Naive B cell (primary cell): Measurements from ENCODE around the gene ALG12. TPM values are rescaled to one million over a fixed set of nuclear protein-coding genes. Genes with fewer than 3 reads are reported as not detected.
A peak's percentile ranks its signal among the peaks of the same experiment; 100 is the strongest.

Experiments
- ATAC-seq, 2 donors: fragments of 150-1000 bp; cut with Tn5 transposase; 2 replicates each; pipeline ENCODE4 v1.10.0; 2021; ENCODE audit warnings: low read depth in 2 of 2, mild to moderate bottlenecking in 2 of 2, moderate library complexity in 2 of 2
- DNase-seq: peaks from one replicate; pipeline ENCODE4 v3.0.0; 2022
- H3K27ac Mint-ChIP-seq, 6 donors: one replicate each; pipeline ENCODE4 v1.8.0; 2020 to 2022; ENCODE audit warnings: mild to moderate bottlenecking in 6 of 6, mixed read lengths in 6 of 6, moderate library complexity in 5 of 6, inconsistent platforms in 2 of 6
- H3K27me3 Mint-ChIP-seq, 3 donors: one replicate each; pipeline ENCODE4 v1.8.0; 2021 to 2022; ENCODE audit warnings: mixed read lengths in 3 of 3, mild to moderate bottlenecking in 1 of 3
- H3K36me3 Mint-ChIP-seq, 2 donors: one replicate each; pipeline ENCODE4 v1.8.0; 2020 to 2022; ENCODE audit warnings: mixed read lengths in 2 of 2, inconsistent platforms in 1 of 2, mild to moderate bottlenecking in 1 of 2
- H3K4me1 Mint-ChIP-seq, 3 donors: one replicate each; pipeline ENCODE4 v1.8.0; 2020 to 2022; ENCODE audit warnings: mixed read lengths in 3 of 3, inconsistent platforms in 1 of 3, mild to moderate bottlenecking in 1 of 3, moderate library complexity in 1 of 3
- H3K4me3 Mint-ChIP-seq, 8 donors: one replicate each; pipeline ENCODE4 v1.8.0; 2020 to 2022; ENCODE audit warnings: mild to moderate bottlenecking in 8 of 8, mixed read lengths in 8 of 8, moderate library complexity in 8 of 8, inconsistent platforms in 2 of 8
- H3K9me3 Mint-ChIP-seq, 7 donors: one replicate each; pipeline ENCODE4 v1.8.0; 2020 to 2022; ENCODE audit warnings: mixed read lengths in 7 of 7, mild to moderate bottlenecking in 5 of 7, inconsistent platforms in 2 of 7, moderate library complexity in 1 of 7
- polyA plus RNA-seq, 6 donors: library from polyadenylated mRNA; unstranded; fragments of 300-500 nt; fragmentation: Illumina TruSeq; gene quantifications; one replicate each; pipeline ENCODE4 v1.2.3, GENCODE V29; 2021; ENCODE audit warnings: low read depth in 6 of 6

ALG12 gene
- polyA plus RNA-seq, 6 donors from 2014 or later: 10.1 to 17.5 (median 13.0) TPM

DNA sequence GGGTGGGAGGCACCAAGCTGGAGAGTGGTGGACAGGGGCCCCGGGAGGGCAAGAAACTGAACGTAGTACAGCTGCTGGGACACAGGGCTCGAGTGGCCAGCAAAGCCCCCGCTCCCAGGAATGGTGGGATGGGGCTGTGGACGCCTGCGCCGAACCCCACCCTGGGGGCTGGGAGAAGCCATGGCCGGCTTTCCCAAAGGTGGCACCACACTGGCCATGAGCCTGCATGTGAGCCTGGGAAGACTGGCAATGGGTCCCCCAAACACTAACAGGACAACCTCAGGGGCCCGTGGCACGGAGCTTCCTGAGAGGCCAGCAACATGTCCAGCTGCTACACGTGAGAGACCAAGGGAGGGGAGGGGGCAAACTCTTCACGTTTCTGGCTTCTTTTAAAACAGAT lies 4.0 kb downstream of the ALG12 start:
- ATAC-seq (no peak), DNase-seq (no peak)
- Mint-ChIP-seq H3K27me3 (no peaks in the 10 kb centered on the region), H3K4me3 (peak overlapping the region in 1 of 8 donors; percentile 41), H3K9me3 (no peaks in the 10 kb centered on the region), H3K4me1 (peaks cover 4 to 17% (median 9%) of the 10 kb centered on the region in 3 donors), H3K36me3 (no peaks in the 10 kb centered on the region), H3K27ac (no peak overlapping the region)

DNA sequence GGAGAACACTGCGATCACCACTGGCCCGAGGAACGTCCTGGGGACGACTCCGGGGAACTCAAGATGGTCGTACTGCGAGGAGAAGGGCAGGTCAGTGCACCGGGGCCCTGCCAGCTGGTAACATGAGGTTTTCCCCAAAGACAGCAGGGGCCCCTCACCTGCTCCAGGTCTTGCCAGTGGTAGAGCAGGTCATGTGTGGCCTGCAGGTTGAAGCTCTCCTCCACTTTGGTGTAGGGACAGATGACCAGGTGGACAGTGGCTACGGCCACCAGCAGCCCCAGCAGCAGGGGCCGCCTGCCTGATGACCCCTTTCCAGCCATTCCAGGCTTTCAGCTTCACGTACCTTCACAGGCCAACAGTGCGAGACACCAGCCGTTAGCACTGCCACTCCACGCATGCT lies 4.8 kb downstream of the ALG12 start:
- DNase-seq: no peak
- no peaks in the 10 kb centered on the region for H3K36me3 Mint-ChIP-seq
- H3K9me3 Mint-ChIP-seq: no peaks in the 10 kb centered on the region
- no peak overlapping the region for H3K27ac Mint-ChIP-seq
- no peaks in the 10 kb centered on the region for H3K27me3 Mint-ChIP-seq
- peak overlapping the region in 1 of 8 donors; percentile 41 for H3K4me3 Mint-ChIP-seq
- peaks cover 4 to 17% (median 9%) of the 10 kb centered on the region in 3 donors for H3K4me1 Mint-ChIP-seq
- ATAC-seq: no peak

DNA sequence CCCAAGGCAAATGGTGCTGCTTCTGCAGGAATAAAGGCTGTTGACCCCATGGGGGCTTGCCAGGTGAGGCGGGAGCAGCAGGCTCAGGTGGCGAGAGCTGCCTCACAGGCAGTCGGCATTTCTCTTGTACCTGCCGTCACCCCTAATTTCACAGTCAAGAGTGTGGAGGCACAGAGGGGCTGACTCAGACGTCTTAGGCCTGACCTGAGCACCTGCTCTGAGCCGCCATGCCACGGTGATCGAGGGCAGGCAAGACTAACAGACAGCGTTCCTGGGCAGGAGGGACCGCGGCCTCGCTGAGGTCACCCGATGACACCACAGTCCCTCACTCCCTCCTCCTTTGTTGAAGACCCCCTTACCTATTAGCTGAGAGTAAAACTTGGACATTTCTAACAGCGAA lies 5.2 kb downstream of the ALG12 start:
- no peak for ATAC-seq
- DNase-seq: no peak
- H3K36me3 Mint-ChIP-seq: no peaks in the 10 kb centered on the region
- H3K27me3 Mint-ChIP-seq: no peaks in the 10 kb centered on the region
- no peaks in the 10 kb centered on the region for H3K9me3 Mint-ChIP-seq
- H3K4me3 Mint-ChIP-seq: no peak overlapping the region
- peaks cover 4 to 17% (median 9%) of the 10 kb centered on the region in 3 donors for H3K4me1 Mint-ChIP-seq
- H3K27ac Mint-ChIP-seq: peak overlapping the region in 1 of 6 donors; percentile 49

DNA sequence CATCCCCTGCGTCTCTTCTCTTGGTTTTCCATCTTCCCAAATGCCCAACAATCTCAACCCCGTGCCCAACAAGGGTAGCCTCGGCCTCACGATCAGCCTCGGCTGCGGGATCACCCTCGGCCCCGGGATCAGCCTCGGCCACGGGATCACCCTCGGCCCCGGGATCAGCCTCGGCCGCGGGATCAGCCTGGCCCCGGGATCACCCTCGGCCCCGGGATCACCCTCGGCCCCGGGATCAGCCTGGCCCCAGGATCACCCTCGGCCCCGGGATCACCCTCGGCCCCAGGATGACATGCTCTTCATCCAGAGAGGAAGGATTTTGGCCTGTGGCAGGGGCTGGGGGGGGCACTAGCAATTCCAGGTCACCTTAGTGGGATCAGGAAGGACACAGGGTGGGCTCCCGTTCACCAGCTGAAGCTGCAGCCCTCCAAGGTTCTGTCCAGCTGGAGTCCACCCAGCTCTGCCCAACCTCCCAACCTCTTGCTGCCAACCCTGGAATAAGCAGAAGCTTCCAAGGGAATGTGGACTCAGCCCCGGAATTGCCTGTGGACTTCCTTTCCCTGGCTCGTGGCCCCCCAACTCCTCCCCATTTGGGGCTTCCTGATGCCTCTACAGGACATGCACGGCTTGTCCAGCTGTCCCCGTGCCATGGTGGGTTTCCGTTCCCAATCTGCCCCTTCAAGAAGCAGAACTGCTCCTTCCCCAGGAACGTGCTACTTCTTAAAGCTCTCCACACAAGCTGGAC lies 6.2 kb downstream of the ALG12 start:
- H3K36me3 Mint-ChIP-seq: peaks cover 6 to 9% of the 10 kb centered on the region in 2 donors
- ATAC-seq (no peak), DNase-seq (no peak)
- H3K27me3 Mint-ChIP-seq: no peaks in the 10 kb centered on the region
- no peaks in the 10 kb centered on the region for H3K9me3 Mint-ChIP-seq
- H3K4me1 Mint-ChIP-seq: peaks cover 7 to 17% (median 11%) of the 10 kb centered on the region in 3 donors
- H3K27ac Mint-ChIP-seq: peak overlapping the region in 1 of 6 donors; percentile 86
- H3K4me3 Mint-ChIP-seq: no peak overlapping the region

DNA sequence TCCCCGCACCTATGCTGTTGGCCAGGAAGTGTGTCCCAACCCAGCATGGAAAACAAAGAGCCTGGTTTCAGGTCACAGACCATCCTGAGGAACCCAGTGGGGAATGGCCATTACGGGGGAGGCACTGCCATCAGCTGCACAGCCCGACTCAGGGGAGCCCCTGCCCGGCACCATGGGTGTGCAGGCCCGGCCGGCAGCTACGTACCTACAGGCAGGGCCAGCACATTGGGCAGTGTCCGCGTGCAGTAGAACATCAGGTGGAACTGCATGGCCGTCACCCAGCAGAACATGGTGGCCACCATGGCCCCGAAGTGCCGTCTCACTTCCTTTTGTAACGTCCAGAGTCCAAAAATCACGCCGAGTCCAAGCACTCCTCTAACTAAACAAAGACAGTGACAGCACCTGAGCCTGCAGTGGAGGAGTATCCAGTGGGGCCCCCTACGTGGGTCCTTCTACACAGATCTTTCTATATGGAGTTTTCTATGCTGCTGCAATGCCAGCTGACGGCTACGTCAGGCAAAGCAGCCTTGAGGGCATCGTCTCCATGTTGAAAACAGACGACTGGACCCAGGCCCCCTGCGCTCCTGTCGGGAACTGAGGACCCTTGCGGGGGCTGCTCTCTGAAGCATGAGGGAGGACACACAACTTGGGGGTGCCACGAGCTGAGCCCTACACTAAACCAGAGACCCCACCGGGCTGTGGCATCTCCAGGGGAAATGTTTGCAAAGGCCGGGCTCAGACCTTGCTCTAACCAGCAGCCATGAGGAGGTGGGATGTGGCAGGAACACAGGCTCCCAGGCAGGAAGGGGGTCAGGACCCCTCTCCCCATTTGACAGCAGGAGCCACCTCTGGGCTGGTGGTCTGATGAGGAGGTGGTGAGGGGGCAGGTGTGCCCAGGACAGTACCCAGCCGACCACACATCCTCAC lies 7.7 kb downstream of the ALG12 start:
- H3K36me3 Mint-ChIP-seq: peaks cover 6 to 11% of the 10 kb centered on the region in 2 donors
- peaks cover 6 to 13% (median 10%) of the 10 kb centered on the region in 3 donors for H3K4me1 Mint-ChIP-seq
- peak overlapping the region in 1 of 8 donors; percentile 12 for H3K4me3 Mint-ChIP-seq
- no peak for ATAC-seq
- H3K27me3 Mint-ChIP-seq: no peaks in the 10 kb centered on the region
- DNase-seq: no peak
- H3K27ac Mint-ChIP-seq: peak overlapping the region in 1 of 6 donors; percentile 60
- H3K9me3 Mint-ChIP-seq: no peaks in the 10 kb centered on the region

DNA sequence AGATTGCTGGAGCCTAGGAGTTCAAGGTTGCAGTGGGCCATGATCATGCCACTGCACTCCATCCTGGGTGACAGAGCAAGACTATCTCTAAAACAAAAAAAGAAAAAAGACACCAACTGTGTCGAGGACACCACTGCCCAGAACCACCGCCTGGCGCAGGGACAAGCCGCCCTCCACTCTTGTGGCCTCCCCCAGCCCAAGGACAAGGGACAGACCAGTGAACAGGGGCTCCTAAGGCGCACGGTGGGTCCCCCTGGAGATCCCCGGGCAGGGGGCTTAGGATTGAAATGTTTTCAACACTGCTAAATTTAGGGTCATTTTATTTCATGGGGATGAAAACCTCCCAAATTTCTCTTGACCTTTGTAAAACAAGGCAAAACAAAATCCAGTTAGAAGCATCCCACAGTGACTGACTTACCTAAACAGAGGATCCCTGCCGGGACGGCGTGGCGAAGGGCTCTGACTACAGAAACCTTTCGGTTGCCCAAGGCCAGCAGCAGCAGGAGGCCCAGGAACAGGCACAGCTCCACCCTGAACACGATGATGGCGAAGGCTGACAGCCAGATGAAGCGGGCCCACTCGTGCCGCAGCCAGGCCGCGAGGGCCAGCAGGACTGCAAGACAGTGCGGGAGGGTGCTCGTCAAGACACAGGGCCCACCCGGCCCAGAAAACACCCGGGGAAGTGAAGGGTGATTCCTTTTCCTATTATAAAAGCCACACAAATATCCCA lies 8.6 kb downstream of the ALG12 start:
- Mint-ChIP-seq H3K27me3 (no peaks in the 10 kb centered on the region), H3K36me3 (peaks cover 6 to 11% of the 10 kb centered on the region in 2 donors), H3K4me1 (peaks cover 6 to 13% (median 10%) of the 10 kb centered on the region in 3 donors), H3K4me3 (no peak overlapping the region), H3K9me3 (no peaks in the 10 kb centered on the region), H3K27ac (no peak overlapping the region)
- ATAC-seq (no peak), DNase-seq (no peak)

DNA sequence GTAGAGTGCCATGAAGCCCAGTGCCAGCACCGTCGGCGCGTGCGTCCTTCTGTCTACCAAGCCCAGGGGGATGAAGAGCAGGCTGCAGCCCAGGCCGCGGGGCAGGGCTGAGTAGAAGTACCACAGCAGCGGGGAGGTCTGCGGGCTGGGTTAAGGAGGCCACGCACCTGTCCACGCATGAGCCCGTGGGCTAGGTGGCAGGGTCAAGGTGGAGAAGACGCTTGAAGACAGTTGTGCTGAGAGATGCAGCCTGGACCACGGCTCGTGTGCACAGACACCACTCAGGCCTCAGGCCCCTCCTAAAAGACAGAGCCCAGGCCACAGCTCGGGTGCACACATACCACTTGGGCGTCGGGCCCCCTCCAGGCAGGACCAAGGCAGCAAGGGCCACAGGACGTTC lies 10.4 kb downstream of the ALG12 start:
- H3K4me3 Mint-ChIP-seq: no peak overlapping the region
- H3K36me3 Mint-ChIP-seq: peaks cover 6 to 11% of the 10 kb centered on the region in 2 donors
- peak overlapping the region in 3 of 6 donors; percentile 19 to 73 (median 42) for H3K27ac Mint-ChIP-seq
- H3K9me3 Mint-ChIP-seq: no peaks in the 10 kb centered on the region
- DNase-seq (no peak), ATAC-seq (no peak)
- H3K4me1 Mint-ChIP-seq: peaks cover 6 to 13% (median 7%) of the 10 kb centered on the region in 3 donors
- H3K27me3 Mint-ChIP-seq: no peaks in the 10 kb centered on the region

DNA sequence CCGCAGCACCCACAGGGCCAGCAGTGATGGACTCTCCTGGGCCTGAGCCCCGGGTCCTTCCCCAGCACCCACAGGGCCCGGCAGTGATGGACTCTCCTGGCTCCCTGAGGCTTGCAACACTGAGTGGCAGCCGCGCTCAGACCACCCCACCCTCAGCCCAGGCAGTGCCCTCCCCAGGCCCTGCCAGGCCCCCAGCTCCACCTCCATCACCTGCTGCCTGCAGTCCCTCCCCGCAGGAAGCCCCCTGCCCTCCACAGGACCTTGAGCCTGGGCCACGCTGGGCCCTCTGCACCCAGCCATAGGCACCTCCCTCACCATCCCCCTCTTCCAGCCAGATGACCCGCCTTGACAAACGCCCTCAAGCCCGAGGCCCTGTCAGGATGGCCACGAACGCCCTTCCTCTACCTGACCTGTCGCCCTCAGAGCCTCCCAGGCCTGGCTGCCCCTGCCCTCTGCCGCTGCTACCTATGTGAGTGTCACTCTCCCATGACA lies 11.4 kb downstream of the ALG12 start:
- Mint-ChIP-seq H3K4me3 (no peak overlapping the region), H3K36me3 (peaks cover 6 to 12% of the 10 kb centered on the region in 2 donors), H3K27ac (peak overlapping the region in 3 of 6 donors; percentile 29 to 62 (median 42)), H3K4me1 (peaks cover 6 to 10% (median 7%) of the 10 kb centered on the region in 3 donors), H3K9me3 (no peaks in the 10 kb centered on the region), H3K27me3 (no peaks in the 10 kb centered on the region)
- ATAC-seq: no peak
- DNase-seq: no peak

DNA sequence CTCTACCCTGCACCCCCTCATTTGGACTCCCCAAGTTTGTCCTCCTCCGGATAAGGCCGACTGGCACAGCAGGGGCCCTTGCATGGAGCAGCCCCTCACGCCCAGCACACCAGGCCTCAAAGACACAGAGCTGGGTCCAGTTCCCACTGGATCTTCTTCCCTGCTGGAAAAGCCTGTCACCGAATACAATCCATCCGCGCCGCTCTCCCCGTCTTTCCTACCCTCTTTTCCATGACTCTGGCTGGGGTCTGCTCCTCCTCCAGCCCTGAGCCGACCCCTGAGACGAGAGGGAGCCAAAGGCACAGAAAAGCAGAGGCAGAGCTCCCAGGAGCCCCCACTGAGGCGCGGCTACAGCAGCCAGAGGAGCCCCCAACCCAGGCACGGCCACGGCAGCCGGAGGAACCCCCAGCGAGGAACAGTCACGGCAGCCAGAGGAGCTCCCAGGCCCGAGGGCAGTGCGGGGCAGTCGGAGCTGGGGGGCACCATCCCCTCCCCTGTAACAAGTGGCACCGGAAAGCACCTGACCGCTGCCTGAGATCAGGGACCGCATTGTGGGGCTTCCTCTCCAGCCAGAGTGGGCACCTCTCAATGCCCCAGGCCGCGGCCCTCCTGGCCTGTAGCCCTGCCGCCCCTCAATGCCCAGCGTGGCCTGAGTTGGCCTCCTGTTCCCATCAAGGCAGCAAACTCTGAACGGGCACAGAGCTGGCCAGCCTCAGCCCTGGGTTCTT lies 12.0 kb downstream of the ALG12 start:
- DNase-seq: no peak
- H3K36me3 Mint-ChIP-seq: peaks cover 6 to 19% of the 10 kb centered on the region in 2 donors
- H3K27ac Mint-ChIP-seq: no peak overlapping the region
- H3K27me3 Mint-ChIP-seq: no peaks in the 10 kb centered on the region
- no peak for ATAC-seq
- no peaks in the 10 kb centered on the region for H3K9me3 Mint-ChIP-seq
- H3K4me3 Mint-ChIP-seq: no peak overlapping the region
- H3K4me1 Mint-ChIP-seq: peaks cover 6 to 10% (median 7%) of the 10 kb centered on the region in 3 donors

DNA sequence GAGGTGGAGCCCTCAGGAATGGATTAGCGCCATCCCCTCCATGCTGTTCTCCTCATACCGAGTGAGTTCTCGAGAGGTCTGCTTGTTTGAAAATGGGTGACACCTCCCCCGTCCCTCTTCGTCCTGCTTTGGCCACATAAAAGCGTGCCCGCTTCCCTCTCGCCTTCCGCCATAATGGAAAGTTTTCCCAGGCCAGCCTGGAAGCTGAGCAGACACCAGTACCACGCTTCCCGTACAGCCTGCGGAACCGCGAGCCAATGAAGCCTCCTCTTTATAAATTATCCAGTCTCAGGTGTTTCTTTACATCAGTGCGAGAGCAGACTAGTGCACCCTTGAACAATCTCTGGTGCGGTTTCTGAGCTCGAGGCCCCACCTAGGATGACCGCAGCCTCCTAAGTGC lies 12.8 kb downstream of the ALG12 start:
- ATAC-seq: no peak
- H3K9me3 Mint-ChIP-seq: peaks cover 0 to 2% (median 0%) of the 10 kb centered on the region in 7 donors
- H3K27ac Mint-ChIP-seq: peak overlapping the region in 2 of 6 donors; percentile 54 to 62
- H3K4me1 Mint-ChIP-seq: peaks cover 6 to 13% (median 7%) of the 10 kb centered on the region in 3 donors
- no peaks in the 10 kb centered on the region for H3K27me3 Mint-ChIP-seq
- no peak for DNase-seq
- H3K36me3 Mint-ChIP-seq: peaks cover 6 to 26% of the 10 kb centered on the region in 2 donors
- H3K4me3 Mint-ChIP-seq: no peak overlapping the region

DNA sequence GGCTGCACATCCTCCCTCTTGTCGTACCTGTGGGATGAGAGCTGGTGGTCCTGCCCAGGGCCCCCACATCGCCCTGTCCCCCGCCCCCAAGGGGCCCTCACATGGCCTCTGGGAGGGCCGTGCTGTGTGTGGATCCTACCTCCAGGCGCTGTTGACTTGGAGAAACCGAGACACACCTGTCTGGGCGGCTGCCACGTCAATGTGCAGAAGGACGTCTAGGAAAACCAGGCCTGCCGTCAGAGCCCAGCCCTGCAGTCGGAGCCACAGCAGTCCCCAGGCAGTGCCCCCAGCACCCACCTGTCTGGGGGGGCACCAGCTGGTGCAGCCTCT lies 14.2 kb downstream of the ALG12 start:
- Mint-ChIP-seq H3K4me1 (peaks cover 6 to 13% (median 7%) of the 10 kb centered on the region in 3 donors), H3K9me3 (peaks cover 0 to 2% (median 0%) of the 10 kb centered on the region in 7 donors), H3K27ac (peak overlapping the region in 1 of 6 donors; percentile 41), H3K4me3 (no peak overlapping the region), H3K36me3 (peaks cover 6 to 26% of the 10 kb centered on the region in 2 donors), H3K27me3 (no peaks in the 10 kb centered on the region)
- DNase-seq: no peak
- no peak for ATAC-seq

DNA sequence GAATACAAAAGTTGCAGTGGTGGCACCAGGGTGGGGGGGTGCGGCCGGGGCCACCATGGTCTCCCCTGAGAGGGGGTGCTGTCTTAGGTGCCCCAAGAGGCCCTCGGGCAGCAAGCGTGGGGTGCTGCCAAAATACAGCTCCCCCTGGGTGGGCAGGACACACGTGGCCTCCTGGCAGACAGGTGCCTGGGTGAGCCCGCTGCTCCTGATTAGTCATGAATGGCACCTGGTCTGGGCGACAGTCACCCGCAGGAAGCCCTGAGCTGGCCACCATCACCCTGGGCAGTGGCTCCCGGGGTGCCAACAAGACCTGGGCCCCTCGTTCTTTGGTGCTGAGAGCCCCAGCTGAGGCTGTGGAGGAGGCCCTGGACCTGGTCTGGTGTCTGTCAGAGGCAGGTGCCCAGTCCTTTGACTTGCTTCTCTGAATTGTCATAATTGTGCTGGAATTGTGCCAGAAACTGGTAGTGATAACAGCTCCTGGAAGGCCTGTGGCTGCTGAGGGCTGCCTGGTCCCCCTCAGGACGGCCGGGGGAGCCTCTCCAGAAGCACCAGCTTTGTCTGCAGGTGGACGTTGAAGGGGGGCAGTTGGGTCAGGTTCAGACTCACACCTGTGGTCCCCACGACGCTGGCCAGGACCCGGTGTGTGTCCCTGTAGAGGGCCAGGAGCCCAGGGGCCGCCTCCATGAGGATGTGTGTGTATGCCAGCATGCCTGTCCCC lies 14.8 kb downstream of the ALG12 start:
- no peak overlapping the region for H3K4me3 Mint-ChIP-seq
- ATAC-seq (no peak), DNase-seq (no peak)
- peaks cover 6 to 26% of the 10 kb centered on the region in 2 donors for H3K36me3 Mint-ChIP-seq
- peaks cover 0 to 2% (median 0%) of the 10 kb centered on the region in 7 donors for H3K9me3 Mint-ChIP-seq
- H3K4me1 Mint-ChIP-seq: peaks cover 6 to 13% (median 7%) of the 10 kb centered on the region in 3 donors
- no peak overlapping the region for H3K27ac Mint-ChIP-seq
- no peaks in the 10 kb centered on the region for H3K27me3 Mint-ChIP-seq
